Activated CD4-positive, alpha-beta T cell treated with anti-CD3 and anti-CD28 coated beads, Interleukin-2, amount 50 U/mL, for 16 hours (primary cell): ENCODE data around the gene GARIN5B.
"Not testable (repeated sequence)": the region's sequence is repeated elsewhere in the genome, so short reads cannot be mapped to it uniquely, and the experiment has no call there.

ENCODE experiments used
- DNase-seq: peaks from one replicate; pipeline ENCODE4 v3.0.0-alpha.2; 2020

GARIN5B gene

GRCh38 chr19:55346725-55347441 lies 16.2 kb downstream of the GARIN5B start:
- DNase-seq = no peak

- DNase-seq = no peak
Measured at GRCh38 chr19:55345818-55346724, 17.0 kb downstream of the GARIN5B start.

GRCh38 chr19:55345101-55345817 lies 17.8 kb downstream of the GARIN5B start:
- no peak for DNase-seq

DNA sequence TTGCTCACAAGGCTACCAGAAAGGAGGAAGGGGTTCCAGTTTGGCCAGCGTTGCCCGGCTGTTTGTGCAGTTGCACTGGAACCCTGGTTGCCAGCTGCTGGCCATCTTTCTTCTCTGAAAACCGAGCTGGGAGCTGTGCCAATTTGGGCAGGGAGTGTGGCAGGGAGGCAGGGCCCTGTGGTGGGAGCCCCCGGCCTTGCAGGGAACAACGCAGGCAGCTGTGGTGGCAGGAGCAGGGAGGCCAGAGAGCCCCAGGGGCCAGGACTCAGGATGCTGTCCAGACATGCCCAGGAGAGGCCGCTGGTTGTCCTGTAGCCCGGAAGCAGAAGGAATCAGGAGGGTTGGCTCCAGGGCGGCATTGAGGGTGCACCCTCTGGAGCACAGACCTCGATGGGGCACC lies 18.6 kb downstream of the GARIN5B start:
- DNase-seq = no peak

DNA sequence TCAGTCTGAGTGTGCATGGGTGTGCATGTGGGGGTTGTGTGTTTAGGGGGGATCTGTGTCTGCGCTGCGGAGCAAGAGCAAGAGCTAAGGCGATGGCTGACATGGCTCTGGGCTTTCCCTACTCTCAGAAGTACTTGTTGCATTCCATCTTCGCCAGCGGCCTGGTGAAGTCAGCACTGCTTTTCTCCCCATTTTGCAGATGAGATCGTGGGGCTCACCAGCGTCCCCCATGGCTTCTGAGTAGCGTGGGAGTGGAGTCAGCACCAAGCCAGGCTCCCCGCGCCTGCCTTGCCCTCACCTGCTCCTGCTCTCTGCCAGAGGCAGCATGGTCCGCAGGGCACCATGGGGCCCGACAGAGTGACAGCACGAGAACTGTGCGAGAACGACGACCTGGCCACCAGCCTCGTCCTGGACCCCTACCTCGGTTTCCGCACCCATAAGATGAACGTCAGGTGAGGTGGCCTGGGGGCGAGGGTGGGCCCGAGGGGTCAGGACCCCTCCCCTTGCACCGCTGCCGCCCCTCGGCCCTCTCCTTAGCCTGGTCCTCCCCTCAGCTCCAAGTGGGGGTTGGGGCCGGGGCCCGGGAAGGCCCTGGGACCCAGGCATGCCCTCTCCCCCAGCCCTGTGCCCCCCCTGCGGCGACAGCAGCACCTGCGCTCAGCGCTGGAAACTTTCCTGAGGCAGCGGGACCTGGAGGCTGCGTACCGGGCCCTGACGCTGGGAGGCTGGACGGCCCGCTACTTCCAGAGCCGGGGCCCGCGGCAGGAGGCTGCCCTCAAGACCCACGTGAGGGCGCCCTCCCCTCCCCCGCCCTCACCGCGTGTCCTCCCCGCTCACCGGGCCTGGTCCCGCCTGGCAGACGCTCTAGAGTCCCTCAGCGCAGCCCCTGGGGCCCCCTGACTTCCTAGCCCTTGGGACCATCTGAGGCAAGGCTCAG lies 21.2 kb downstream of the GARIN5B start:
- DNase-seq = no peak

GRCh38 chr19:55341171-55341588 lies 21.9 kb downstream of the GARIN5B start:
- peak; percentile 63 for DNase-seq

DNA sequence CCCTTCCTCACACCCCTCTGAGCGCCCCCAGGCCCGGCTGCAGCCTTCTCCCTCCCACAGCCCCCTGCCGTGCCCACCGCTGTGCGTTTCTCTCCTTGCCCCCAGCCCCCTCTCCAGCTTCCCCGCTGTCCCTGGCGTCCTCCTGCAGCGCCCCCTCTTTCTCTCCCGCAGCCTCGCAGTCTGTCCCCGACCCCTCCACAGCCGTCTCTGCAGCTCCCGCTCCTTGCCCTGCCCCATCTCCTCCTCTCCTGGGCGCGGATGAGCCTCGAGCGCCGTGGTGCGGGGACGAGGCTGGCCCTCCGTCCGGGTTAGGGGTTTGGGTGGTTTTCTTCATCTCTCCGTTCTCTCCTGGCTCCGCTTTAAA lies 22.3 kb downstream of the GARIN5B start:
- DNase-seq = no peak

DNA sequence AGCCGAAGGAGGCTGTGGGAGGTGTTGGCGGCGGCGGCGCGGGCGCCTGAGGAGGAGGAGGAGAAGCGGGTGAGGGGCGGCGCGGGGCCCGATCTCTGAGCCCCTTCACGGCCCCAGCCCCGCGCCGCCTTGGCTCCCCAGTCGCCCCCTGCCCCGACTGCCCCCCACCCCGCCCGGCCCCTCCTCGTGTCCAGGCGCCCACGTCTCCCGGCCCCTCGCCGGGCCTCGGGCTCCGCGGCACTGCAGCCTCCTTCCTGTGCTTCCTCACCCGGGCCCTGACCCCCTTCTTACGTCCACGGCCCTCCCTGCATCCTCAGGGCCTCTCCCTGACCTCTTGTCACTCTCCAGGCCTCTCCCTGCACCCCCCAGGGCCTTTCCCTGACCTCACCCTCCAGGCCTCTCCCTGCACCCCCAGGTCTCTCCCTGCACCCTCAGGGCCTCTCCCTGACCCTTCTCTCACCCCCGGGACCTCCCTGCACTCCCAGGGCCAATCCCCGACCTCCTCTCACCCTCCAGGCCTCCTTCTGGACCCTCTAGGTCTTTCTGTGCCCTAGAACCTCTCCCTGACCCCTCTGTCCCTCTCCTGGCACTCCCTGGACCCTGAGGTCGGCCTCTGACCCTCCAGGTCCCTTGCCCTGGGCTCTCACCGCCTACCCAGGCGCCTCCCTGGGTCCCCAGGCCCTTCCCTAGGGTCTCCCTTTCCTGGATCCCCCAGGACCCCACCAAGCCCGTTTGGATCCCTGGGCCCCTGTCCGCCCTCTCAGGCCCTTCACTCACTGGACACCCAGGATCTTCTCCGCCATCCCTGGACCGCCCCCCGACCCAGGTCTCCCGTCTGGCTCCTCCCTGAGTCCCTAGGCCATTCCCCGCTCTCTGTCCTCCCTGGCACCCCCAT lies 22.9 kb downstream of the GARIN5B start:
- DNase-seq = no peak

- DNase-seq = peak; percentile 100
Measured at GRCh38 chr19:55339105-55339888, 23.8 kb downstream of the GARIN5B start, which contains the start of gene KMT5C. KMT5C (plus strand) TSS chr19:55339876; CDS start chr19:55341937, 2,061 bp downstream.

DNA sequence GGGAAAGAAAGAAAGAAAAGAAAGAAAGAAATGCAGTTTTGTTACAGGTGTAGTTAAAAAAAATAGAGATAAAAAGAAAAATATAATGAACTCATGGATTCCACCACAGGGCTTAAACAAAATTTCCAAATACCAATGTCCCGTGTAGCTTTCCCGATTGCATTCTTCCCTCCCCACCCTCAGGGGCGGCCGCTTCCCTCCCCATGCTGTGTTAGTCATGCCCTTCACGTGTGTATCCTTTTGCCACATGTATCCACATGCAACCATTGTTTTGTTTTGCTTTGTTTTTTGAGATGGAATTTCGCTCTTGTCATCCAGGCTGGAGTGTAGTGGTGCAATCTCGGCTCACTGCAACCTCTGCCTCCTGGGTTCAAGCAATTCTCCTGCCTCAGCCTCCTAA lies 27.0 kb downstream of the GARIN5B start:
- no peak for DNase-seq

- no peak for DNase-seq
Measured at GRCh38 chr19:55333870-55334269, 29.2 kb downstream of the GARIN5B start.

DNA sequence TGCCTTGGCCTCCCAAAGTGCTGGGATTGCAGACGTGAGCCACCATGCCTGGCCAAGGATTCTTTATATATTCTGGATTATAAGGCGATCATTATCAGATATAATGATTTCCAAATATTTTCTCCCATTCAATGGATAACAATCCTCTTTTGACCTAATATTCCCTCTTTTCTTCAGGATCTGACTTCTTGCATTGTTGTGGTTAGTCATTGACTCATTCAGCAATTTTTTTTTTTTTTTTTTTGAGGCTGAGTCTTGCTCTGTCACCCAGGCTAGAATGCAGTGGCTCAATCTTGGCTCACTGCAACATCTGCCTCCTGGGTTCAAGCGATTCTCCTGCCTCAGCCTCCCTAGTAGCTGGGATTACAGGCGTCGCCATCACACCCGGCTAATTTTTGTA lies 33.3 kb downstream of the GARIN5B start:
- DNase-seq = not testable (repeated sequence)

DNA sequence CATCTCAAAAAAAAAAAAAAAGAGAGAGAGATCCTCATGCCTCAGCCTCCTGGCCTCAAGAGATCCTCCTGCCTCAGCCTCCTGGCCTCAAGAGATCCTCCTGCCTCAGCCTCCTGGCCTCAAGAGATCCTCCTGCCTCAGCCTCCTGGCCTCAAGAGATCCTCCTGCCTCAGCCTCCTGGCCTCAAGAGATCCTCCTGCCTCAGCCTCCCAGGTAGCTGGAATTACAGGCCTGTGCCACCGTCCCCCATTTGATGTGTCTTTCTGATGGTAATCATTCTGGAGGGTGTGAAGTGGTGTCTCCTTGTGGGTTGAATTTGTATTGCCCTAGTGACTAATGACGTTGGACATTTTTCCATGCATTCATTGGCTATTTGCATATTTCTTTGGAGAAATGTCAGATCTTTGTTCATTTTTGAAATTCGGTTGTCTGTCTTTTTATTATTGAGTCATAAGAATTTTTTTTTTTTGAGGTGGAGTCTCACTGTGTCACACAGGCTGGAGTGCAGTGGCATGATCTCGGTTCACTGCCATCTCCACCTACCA lies 34.2 kb downstream of the GARIN5B start:
- not testable (repeated sequence) for DNase-seq

GRCh38 chr19:55325172-55325571 lies 37.9 kb downstream of the GARIN5B start, which contains the start of gene TMEM150B:
TMEM150B (minus strand) TSS chr19:55325341; CDS start chr19:55321036, 4,305 bp downstream.
- no peak for DNase-seq

DNA sequence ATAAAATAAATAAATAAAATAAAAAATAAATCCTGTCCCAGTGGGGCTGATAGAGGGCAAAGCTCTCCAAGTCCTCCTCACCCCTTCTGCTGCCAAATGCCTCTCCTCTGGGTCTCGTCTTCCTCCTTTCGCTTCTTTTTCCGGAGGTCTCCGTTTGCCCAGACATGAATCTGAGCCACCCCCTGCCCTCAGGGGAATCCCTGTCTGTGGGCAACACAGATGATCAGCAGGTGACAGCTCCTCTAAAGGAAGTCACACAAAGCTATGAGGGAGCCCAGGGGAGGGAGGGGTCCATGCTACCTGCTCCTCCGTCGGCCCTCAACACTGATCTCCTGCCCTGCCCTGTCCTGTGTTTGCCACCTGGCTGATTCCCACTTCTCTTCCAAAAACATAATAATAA lies 38.4 kb downstream of the GARIN5B start:
- no peak for DNase-seq

DNA sequence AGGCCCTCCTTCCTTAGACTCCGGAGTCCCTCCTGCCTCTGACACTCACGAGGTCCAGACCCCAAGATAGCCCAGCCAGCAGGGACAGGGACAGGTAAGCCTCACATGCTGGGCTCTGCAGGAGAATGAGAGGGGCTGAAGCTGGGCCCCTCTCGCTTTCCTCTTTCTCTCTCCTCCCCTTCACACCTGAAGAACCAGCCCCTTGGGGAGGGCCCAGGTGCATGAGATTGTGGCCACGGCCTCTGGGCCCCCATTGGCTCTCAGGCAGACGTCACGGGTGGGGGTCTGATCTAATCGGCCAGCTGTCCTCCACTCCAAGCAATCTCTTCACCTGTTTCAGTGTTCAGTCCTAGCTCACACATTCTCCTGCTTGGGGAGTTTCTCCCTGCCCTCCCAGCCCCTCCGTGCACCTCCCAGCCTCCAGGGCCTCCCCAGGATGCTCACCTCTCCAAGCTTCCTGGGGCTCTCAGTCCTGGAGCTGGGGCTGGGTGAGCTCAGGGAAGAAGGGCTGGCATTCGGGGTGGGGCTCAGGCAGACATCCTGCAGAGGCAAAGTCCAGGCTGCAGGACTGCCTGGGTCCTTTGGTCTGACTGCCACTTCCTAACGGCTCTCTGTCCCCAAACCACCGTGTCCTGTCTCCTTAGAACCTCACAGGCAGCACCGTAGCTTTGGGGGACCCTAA lies 40.7 kb downstream of the GARIN5B start:
- DNase-seq = no peak

- DNase-seq = no peak
Measured at GRCh38 chr19:55321466-55322137, 41.5 kb downstream of the GARIN5B start.

- DNase-seq = no peak
Measured at GRCh38 chr19:55320844-55321419, 42.1 kb downstream of the GARIN5B start.
